T-helper 2 cell treated with Interferon-gamma antibody and Interleukin-4, amounts not matched to agents 5 μg/mL and 100 μg/mL, for 36 hours (primary cell): Measurements from ENCODE around the gene SPEM2.

ENCODE experiments used
- DNase-seq: peaks from one replicate; pipeline ENCODE4 v3.0.0; 2021; ENCODE audit warnings: low spot score
- H3K27ac Mint-ChIP-seq: one replicate; pipeline ENCODE4 v1.8.0; 2021; ENCODE audit warnings: mild to moderate bottlenecking, mixed read lengths
- H3K27me3 Mint-ChIP-seq: one replicate; pipeline ENCODE4 v1.8.0; 2021; ENCODE audit warnings: low read depth, mixed read lengths
- H3K36me3 Mint-ChIP-seq: one replicate; pipeline ENCODE4 v1.8.0; 2021; ENCODE audit warnings: low read depth, mixed read lengths
- H3K4me1 Mint-ChIP-seq: one replicate; pipeline ENCODE4 v1.8.0; 2021; ENCODE audit warnings: low read depth, mixed read lengths
- H3K4me3 Mint-ChIP-seq: one replicate; pipeline ENCODE4 v1.8.0; 2022; ENCODE audit warnings: mild to moderate bottlenecking, moderate library complexity, mixed read lengths
- H3K9me3 Mint-ChIP-seq: one replicate; pipeline ENCODE4 v1.8.0; 2021; ENCODE audit warnings: mixed read lengths

SPEM2 gene

DNA sequence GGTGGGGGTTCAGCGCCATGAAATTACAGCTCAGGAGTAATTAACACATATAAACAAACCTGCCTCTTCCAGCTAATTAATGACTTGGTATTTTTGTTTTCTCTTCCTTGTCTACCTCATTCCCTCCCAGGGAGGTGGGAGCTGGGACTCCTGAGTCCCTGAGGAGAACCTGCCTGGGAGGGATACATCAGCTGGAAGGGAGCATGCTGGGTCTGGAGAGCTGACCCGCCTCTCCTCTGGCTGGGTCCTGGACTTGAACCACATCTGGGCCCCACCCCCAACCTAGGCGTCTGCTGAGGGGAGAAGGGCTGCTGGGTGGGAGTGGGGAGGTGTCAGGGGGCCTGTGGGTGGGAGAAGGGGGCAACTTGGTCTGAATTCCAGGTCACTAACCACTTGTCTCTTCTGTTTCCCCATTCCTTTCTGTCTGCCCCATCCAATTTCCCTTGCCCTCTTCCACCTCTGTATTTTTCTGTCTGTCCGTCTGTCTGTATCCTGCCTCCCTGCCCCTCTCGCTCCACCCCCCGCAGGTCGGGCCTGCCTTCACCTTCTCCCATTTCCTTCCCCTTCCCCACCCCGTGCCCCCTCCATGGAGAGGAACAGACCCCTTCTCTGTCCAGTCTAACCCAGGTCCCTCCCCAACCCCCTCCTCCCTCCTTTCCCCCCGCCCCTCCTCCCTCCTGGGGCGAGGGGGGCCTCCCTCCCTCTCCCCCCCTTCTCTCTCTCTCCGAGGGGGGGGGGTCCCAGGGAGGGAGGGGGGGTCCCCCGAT is 17.7 kb upstream of the SPEM2 start, which contains the start of gene NLGN2:
Gene NLGN2, plus strand, starts transcription at position 361 of the 767 bp plus-strand sequence. CDS start 411 bp downstream, outside the sequence.
- H3K4me1 Mint-ChIP-seq, result peaks cover 10% of the 10 kb centered on the region
- no peak within 1 kb of the TSS for H3K4me3 Mint-ChIP-seq
- no peaks in the 10 kb centered on the region for H3K36me3 Mint-ChIP-seq
- no peak within 1 kb of the TSS for H3K27ac Mint-ChIP-seq
- no peaks in the 10 kb centered on the region for H3K9me3 Mint-ChIP-seq
- no peak for DNase-seq
- H3K27me3 Mint-ChIP-seq, result peaks cover 27% of the 10 kb centered on the region

DNA sequence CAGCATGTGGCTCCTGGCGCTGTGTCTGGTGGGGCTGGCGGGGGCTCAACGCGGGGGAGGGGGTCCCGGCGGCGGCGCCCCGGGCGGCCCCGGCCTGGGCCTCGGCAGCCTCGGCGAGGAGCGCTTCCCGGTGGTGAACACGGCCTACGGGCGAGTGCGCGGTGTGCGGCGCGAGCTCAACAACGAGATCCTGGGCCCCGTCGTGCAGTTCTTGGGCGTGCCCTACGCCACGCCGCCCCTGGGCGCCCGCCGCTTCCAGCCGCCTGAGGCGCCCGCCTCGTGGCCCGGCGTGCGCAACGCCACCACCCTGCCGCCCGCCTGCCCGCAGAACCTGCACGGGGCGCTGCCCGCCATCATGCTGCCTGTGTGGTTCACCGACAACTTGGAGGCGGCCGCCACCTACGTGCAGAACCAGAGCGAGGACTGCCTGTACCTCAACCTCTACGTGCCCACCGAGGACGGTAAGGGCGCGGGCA is 17.1 kb upstream of the SPEM2 start:
- no peaks in the 10 kb centered on the region for H3K9me3 Mint-ChIP-seq
- no peak overlapping the region for H3K27ac Mint-ChIP-seq
- peaks cover 27% of the 10 kb centered on the region for H3K27me3 Mint-ChIP-seq
- peaks cover 5% of the 10 kb centered on the region for H3K4me1 Mint-ChIP-seq
- H3K4me3 Mint-ChIP-seq, result no peak overlapping the region
- no peak for DNase-seq
- H3K36me3 Mint-ChIP-seq, result no peaks in the 10 kb centered on the region

DNA sequence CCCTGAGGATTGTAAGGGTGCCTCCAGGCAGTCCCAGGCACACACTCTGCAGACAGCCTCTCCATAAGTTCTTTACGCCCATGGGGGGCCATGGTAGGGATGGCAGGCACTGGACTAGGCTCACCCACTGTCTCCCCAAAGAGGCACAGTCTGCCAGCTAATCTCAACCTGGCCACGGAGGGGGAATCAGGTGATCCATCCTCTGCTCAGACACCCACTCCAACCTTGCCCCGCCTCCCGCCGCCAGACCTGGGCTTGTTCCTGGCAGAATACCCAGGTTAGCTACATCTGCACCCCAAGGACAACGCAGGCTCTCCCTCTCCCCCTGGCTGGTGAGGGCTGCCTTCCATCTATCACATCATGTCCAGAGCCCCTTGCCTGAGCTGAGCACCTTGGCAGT is 16.6 kb upstream of the SPEM2 start:
- H3K4me1 Mint-ChIP-seq, result peaks cover 4% of the 10 kb centered on the region
- H3K9me3 Mint-ChIP-seq, result no peaks in the 10 kb centered on the region
- H3K4me3 Mint-ChIP-seq, result no peak overlapping the region
- H3K36me3 Mint-ChIP-seq, result no peaks in the 10 kb centered on the region
- H3K27me3 Mint-ChIP-seq, result peaks cover 27% of the 10 kb centered on the region
- no peak for DNase-seq
- H3K27ac Mint-ChIP-seq, result no peak overlapping the region

DNA sequence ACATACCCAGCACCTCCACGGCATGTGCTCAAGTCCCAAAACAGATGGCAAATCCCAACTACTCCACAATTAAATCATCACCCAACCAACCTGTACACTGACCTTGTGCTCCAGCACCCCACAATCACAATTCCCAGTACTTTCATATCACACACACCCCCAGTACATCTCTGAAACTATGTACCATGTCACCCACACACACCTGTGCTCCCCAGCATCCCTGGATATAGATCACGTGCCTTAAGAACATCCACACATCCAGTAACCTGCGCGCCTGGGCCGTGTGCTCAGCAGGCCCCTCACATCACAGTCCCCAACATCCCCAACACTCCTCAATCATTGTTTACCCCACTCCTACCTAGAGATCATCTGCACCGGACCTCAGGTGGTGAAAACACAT is 15.7 kb upstream of the SPEM2 start:
- H3K4me1 Mint-ChIP-seq, result peaks cover 4% of the 10 kb centered on the region
- no peak overlapping the region for H3K4me3 Mint-ChIP-seq
- peaks cover 25% of the 10 kb centered on the region for H3K27me3 Mint-ChIP-seq
- no peaks in the 10 kb centered on the region for H3K36me3 Mint-ChIP-seq
- no peaks in the 10 kb centered on the region for H3K9me3 Mint-ChIP-seq
- no peak for DNase-seq
- no peak overlapping the region for H3K27ac Mint-ChIP-seq

DNA sequence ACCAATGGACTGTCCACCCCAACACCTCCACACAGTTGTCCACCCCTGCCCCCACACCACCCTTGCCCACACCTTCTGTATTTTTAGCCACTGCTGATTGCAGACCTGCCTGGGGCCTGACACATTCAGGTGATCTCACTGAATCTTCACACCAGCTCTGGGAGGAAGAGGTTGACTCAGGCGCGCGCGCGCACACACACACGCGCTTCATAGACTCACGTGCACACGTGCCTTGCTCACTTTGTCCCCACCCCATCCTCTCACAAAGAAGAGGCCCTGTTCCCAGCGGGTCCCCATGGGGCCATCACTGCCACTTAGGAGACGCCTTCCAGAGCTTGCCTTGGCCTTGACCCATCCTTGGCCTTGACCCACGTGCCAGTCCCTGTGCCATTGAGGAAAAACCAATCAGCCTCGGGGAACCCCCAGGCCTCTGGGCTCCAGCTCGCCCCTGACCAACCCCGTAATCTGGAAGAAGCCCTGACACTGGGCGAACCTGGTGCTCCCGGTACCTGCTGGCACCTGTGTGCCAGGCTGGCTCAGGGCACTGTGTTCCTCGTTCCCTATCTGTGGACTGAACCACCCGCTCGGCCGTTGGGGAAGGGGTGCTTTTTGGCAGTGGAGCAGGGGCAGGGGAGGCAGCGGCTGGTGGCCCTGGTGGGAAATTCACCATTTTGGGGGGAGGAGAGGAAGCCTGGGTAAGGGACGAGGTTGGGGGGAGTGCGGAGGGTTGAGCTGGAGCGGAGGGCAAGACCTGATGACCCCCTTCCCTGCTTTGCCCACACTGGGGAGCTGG is 14.6 kb upstream of the SPEM2 start:
- Mint-ChIP-seq H3K36me3 (no peaks in the 10 kb centered on the region), H3K27ac (no peak overlapping the region), H3K4me3 (no peak overlapping the region), H3K9me3 (no peaks in the 10 kb centered on the region), H3K27me3 (peaks cover 21% of the 10 kb centered on the region), H3K4me1 (peaks cover 2% of the 10 kb centered on the region)
- no peak for DNase-seq

DNA sequence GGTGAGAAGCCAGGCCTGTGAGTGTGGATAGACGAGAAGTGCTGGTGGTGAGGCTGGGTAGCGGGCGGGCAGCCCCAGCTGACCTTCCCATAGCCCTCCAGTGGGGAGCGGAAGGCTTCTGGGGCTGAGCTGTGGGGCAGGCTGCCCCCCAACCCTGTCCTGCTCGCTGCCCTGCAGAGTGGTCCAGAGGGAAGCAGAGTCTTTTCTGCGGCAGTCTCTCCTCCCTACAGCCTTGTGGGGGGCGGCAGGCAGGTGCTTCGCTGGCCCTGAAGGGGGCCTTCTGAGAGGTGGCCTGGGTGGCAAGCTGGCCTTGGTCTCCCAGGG is 14.0 kb upstream of the SPEM2 start:
- H3K27ac Mint-ChIP-seq, result no peak overlapping the region
- no peaks in the 10 kb centered on the region for H3K4me1 Mint-ChIP-seq
- peaks cover 16% of the 10 kb centered on the region for H3K27me3 Mint-ChIP-seq
- DNase-seq, result no peak
- no peaks in the 10 kb centered on the region for H3K9me3 Mint-ChIP-seq
- no peak overlapping the region for H3K4me3 Mint-ChIP-seq
- H3K36me3 Mint-ChIP-seq, result no peaks in the 10 kb centered on the region

DNA sequence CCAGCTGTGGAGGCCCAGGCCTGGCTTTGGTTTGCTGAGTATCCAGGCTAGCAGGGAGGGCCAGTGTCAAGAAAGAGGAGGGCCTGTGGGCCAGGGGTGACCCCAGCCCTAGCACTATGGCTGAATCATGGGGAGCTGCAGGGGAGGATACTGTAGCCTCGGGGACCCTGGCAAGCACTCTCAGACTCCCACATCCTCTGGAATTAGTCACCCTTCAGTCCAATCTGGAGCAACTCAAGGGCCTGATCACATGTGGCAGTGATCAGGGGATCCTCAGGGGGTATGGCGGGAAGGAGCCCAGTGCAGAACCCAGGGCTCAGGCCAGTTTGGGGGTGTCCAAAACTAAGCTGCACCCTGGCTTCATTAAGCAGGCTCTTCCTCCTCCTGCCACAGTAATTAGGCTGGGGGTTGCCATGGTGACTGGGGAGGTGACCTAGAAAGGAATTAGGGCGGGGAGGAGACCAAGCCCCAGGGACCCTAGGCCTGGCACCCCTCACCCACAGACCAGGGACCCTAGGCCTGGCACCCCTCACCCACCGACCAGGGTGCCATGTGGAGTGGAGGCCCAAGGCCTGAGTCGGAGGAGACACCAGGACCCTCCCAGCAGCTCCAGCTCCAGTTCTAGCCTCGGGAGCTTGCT is 11.9 kb upstream of the SPEM2 start:
- no peaks in the 10 kb centered on the region for H3K36me3 Mint-ChIP-seq
- H3K27me3 Mint-ChIP-seq, result peaks cover 7% of the 10 kb centered on the region
- H3K9me3 Mint-ChIP-seq, result no peaks in the 10 kb centered on the region
- H3K27ac Mint-ChIP-seq, result no peak overlapping the region
- H3K4me3 Mint-ChIP-seq, result no peak overlapping the region
- DNase-seq, result no peak
- no peaks in the 10 kb centered on the region for H3K4me1 Mint-ChIP-seq

DNA sequence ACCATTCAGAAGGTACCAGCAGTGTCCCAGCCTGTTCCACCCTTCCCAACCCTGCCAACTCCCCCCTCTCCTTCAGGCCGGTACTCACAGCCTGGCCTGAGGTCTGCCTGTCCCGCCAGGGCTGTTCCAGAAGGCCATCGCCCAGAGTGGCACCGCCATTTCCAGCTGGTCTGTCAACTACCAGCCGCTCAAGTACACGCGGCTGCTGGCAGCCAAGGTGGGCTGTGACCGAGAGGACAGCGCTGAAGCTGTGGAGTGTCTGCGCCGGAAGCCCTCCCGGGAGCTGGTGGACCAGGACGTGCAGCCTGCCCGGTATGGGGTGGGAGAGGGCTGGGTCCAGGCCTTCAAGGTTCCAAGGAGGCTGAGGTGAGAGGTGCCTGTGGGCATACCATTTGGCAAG is 10.6 kb upstream of the SPEM2 start:
- no peak for DNase-seq
- Mint-ChIP-seq H3K27me3 (no peaks in the 10 kb centered on the region), H3K4me1 (no peaks in the 10 kb centered on the region), H3K9me3 (no peaks in the 10 kb centered on the region), H3K27ac (no peak overlapping the region), H3K4me3 (no peak overlapping the region), H3K36me3 (no peaks in the 10 kb centered on the region)

DNA sequence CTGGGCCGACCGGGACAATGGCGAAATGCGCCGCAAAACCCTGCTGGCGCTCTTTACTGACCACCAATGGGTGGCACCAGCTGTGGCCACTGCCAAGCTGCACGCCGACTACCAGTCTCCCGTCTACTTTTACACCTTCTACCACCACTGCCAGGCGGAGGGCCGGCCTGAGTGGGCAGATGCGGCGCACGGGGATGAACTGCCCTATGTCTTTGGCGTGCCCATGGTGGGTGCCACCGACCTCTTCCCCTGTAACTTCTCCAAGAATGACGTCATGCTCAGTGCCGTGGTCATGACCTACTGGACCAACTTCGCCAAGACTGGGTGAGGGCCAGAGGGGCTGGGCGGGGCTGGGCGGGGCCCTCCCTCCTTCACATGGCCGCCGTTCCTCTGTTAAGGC is 9.6 kb upstream of the SPEM2 start:
- Mint-ChIP-seq H3K27ac (no peak overlapping the region), H3K4me1 (no peaks in the 10 kb centered on the region), H3K36me3 (no peaks in the 10 kb centered on the region), H3K4me3 (no peak overlapping the region), H3K9me3 (no peaks in the 10 kb centered on the region), H3K27me3 (no peaks in the 10 kb centered on the region)
- DNase-seq, result no peak

DNA sequence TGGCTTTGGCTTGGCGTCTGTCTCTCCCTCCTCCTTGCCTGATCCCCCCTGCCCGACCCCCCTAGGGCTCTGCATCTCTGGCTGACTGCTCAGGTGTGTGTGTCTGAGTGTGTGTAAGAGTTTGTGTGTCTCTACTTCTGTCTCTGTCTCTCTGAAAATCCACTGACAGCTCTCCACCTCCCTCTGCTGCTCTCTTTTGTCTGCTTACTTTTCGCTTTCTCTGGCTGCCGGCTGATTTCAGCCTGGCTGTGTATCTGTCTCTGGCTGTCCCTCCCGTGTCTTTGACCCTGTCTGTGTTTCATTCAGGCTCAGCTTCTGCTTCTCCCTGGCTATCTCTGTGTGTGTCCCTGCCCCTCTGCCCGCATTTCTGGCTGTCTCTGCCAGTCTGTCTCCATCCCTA is 9.1 kb upstream of the SPEM2 start:
- H3K36me3 Mint-ChIP-seq, result no peaks in the 10 kb centered on the region
- DNase-seq, result no peak

DNA sequence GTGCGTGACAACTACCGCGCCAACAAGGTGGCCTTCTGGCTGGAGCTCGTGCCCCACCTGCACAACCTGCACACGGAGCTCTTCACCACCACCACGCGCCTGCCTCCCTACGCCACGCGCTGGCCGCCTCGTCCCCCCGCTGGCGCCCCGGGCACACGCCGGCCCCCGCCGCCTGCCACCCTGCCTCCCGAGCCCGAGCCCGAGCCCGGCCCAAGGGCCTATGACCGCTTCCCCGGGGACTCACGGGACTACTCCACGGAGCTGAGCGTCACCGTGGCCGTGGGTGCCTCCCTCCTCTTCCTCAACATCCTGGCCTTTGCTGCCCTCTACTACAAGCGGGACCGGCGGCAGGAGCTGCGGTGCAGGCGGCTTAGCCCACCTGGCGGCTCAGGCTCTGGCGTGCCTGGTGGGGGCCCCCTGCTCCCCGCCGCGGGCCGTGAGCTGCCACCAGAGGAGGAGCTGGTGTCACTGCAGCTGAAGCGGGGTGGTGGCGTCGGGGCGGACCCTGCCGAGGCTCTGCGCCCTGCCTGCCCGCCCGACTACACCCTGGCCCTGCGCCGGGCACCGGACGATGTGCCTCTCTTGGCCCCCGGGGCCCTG is 8.3 kb upstream of the SPEM2 start:
- no peaks in the 10 kb centered on the region for H3K36me3 Mint-ChIP-seq
- no peaks in the 10 kb centered on the region for H3K9me3 Mint-ChIP-seq
- no peak overlapping the region for H3K4me3 Mint-ChIP-seq
- no peaks in the 10 kb centered on the region for H3K4me1 Mint-ChIP-seq
- H3K27ac Mint-ChIP-seq, result no peak overlapping the region
- no peak for DNase-seq
- H3K27me3 Mint-ChIP-seq, result no peaks in the 10 kb centered on the region

More for the DNA sequence above, 9.1 kb upstream of the SPEM2 start:
- H3K27me3 Mint-ChIP-seq, result no peaks in the 10 kb centered on the region
- H3K4me1 Mint-ChIP-seq, result no peaks in the 10 kb centered on the region
- no peak overlapping the region for H3K4me3 Mint-ChIP-seq
- H3K27ac Mint-ChIP-seq, result no peak overlapping the region
- H3K9me3 Mint-ChIP-seq, result no peaks in the 10 kb centered on the region

DNA sequence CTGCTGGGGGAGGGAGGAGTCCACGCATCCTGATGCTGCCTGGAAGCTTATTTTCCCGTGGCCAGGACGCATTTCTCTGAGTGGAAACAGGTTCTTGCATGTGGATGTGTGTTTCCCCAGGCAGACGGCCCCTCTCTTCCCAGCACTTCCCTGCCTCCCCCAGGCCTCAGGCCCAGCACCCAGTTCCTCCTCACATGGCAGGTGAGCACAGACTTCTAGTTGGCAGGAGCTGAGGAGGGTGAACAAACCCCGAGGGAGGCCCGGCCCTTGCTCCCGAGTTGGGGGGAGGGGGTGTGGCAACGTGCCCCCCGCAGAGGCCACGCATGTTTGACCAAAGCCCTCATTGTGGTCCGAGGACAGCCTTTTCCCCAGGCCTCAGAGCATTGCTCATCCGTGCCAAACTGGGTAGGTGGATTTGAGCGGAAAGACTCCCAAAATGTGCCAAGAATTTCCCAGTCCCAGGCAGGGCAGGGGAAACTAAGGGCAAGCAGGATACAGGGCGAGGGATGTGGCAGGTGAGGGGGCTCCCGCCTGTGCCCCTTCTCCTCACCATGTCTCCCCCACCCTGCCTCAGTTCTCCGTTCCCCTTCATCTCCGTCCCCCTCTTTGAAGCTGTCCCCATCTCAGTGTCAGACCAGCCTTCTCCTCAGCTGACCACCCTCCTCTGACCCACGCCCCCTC is 6.8 kb upstream of the SPEM2 start:
- no peak overlapping the region for H3K27ac Mint-ChIP-seq
- H3K4me1 Mint-ChIP-seq, result no peaks in the 10 kb centered on the region
- no peaks in the 10 kb centered on the region for H3K27me3 Mint-ChIP-seq
- H3K4me3 Mint-ChIP-seq, result no peak overlapping the region
- no peaks in the 10 kb centered on the region for H3K36me3 Mint-ChIP-seq
- DNase-seq, result no peak
- H3K9me3 Mint-ChIP-seq, result no peaks in the 10 kb centered on the region

DNA sequence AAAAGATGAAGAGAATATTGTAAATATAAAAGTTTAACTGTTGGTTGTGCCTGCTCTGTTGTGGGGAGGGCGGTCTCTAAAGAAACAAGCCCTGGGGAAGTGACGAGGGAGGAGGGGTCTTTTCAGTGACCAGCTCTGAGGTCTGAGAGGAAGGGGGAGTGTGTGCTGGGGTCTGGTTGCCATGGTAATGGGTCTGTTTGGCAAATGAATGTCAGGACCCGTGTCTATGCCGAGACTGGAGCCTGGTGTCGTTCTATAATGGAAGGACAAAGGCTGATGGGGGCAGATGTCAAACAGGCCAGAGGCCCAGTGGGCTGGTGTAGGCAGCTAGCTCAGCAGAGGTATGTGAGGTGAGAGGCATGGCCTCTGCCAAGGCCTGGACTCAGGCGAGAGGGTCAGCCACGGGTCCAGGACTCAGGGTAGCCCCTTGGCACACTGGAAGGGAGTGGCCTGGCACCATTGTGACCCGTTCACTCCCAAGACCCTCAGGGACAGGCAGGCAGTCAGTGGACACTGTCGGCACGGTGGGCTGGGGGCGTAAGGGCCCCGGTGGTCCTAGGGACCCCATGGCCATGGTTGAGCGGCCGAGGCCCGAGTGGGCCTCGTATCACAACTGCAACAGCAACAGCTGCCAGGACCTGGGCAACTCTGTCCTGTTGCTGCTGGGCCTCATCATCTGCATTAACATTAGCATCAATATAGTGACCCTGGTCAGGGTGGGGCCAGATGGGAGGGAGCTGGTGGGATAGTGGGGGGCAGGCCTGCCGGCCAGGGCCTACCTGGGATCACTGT is 5.4 kb upstream of the SPEM2 start, which contains the start of gene SPEM1:
Gene SPEM1, plus strand, starts transcription at position 506 of the 792 bp plus-strand sequence. Its CDS starts 61 bp downstream, at position 567.
- H3K4me3 Mint-ChIP-seq, result no peak within 1 kb of the TSS
- no peaks in the 10 kb centered on the region for H3K9me3 Mint-ChIP-seq
- H3K4me1 Mint-ChIP-seq, result no peaks in the 10 kb centered on the region
- H3K27ac Mint-ChIP-seq, result no peak within 1 kb of the TSS
- DNase-seq, result no peak
- H3K27me3 Mint-ChIP-seq, result no peaks in the 10 kb centered on the region
- H3K36me3 Mint-ChIP-seq, result no peaks in the 10 kb centered on the region
